ENCODE data around the gene ROR1. TPM values are rescaled to one million over a fixed set of nuclear protein-coding genes. Genes with fewer than 3 reads are reported as not detected.

Gene ROR1
- total and polyA plus RNA-seq, 9 of the 15 experiments (the other 6 are each of a cell fraction or from before 2014, with no cell fraction given), result 0.02 TPM; not detected in 8

GRCh38 chr1:64043976-64044375 lies 270.2 kb downstream of the ROR1 start:
- Histone ChIP-seq H3K27ac (ENCODE audit: extremely low read depth, low read depth, low read length) (no peak overlapping the region), H3K27me3 (ENCODE audit: control insufficient read depth in 2 of 2, insufficient read depth in 2 of 2, low read length in 2 of 2) (no peaks in the 10 kb centered on the region), H3K9me3 (replicated peaks; ENCODE audit: control insufficient read depth, insufficient read depth, low read depth, low read length) (no peaks in the 10 kb centered on the region), H3K9me1 (ENCODE audit: control insufficient read depth, insufficient read depth, low read length) (no peaks in the 10 kb centered on the region), H4K20me1 (replicated peaks; ENCODE audit: control insufficient read depth, insufficient read depth, low read length) (no peaks in the 10 kb centered on the region; the same call in 1 of the 2 replicates), H2AFZ (ENCODE audit: low read depth, low read length) (no peak overlapping the region), H3K4me2 (ENCODE audit: insufficient read depth, low read length) (no peak overlapping the region), H3K4me1 (replicated peaks in 1 of 2; ENCODE audit: control insufficient read depth in 2 of 2, insufficient read depth in 2 of 2, low read length in 2 of 2) (no peaks in the 10 kb centered on the region), H3K4me3 (no peak overlapping the region), H3K79me2 (ENCODE audit: control insufficient read depth, insufficient read depth, low read length) (no peaks in the 10 kb centered on the region), H3K36me3 (ENCODE audit: control insufficient read depth, insufficient read depth, low read length) (no peaks in the 10 kb centered on the region), H3K9ac (ENCODE audit: insufficient read depth in 1 of 2, low read depth in 2 of 2, low read length in 2 of 2) (no peak overlapping the region)
- TF ChIP-seq ZSCAN29 (IDR thresholded peaks at IDR 0.05) (no peak), ZKSCAN8 (CRISPR knock-in tag; IDR thresholded peaks at IDR 0.05) (no peak), HDGF (IDR thresholded peaks at IDR 0.05) (no peak), TOE1 (IDR thresholded peaks at IDR 0.05; ENCODE audit: borderline replicate concordance) (no peak), TOE1 (CRISPR knock-in tag; IDR thresholded peaks at IDR 0.05; ENCODE audit: borderline replicate concordance, low read depth) (no peak), ZNF57 (CRISPR knock-in tag; IDR thresholded peaks at IDR 0.05) (no peak), ZNF77 (CRISPR knock-in tag; IDR thresholded peaks at IDR 0.05) (no peak)
- TF ChIP-seq, protein P1, sequence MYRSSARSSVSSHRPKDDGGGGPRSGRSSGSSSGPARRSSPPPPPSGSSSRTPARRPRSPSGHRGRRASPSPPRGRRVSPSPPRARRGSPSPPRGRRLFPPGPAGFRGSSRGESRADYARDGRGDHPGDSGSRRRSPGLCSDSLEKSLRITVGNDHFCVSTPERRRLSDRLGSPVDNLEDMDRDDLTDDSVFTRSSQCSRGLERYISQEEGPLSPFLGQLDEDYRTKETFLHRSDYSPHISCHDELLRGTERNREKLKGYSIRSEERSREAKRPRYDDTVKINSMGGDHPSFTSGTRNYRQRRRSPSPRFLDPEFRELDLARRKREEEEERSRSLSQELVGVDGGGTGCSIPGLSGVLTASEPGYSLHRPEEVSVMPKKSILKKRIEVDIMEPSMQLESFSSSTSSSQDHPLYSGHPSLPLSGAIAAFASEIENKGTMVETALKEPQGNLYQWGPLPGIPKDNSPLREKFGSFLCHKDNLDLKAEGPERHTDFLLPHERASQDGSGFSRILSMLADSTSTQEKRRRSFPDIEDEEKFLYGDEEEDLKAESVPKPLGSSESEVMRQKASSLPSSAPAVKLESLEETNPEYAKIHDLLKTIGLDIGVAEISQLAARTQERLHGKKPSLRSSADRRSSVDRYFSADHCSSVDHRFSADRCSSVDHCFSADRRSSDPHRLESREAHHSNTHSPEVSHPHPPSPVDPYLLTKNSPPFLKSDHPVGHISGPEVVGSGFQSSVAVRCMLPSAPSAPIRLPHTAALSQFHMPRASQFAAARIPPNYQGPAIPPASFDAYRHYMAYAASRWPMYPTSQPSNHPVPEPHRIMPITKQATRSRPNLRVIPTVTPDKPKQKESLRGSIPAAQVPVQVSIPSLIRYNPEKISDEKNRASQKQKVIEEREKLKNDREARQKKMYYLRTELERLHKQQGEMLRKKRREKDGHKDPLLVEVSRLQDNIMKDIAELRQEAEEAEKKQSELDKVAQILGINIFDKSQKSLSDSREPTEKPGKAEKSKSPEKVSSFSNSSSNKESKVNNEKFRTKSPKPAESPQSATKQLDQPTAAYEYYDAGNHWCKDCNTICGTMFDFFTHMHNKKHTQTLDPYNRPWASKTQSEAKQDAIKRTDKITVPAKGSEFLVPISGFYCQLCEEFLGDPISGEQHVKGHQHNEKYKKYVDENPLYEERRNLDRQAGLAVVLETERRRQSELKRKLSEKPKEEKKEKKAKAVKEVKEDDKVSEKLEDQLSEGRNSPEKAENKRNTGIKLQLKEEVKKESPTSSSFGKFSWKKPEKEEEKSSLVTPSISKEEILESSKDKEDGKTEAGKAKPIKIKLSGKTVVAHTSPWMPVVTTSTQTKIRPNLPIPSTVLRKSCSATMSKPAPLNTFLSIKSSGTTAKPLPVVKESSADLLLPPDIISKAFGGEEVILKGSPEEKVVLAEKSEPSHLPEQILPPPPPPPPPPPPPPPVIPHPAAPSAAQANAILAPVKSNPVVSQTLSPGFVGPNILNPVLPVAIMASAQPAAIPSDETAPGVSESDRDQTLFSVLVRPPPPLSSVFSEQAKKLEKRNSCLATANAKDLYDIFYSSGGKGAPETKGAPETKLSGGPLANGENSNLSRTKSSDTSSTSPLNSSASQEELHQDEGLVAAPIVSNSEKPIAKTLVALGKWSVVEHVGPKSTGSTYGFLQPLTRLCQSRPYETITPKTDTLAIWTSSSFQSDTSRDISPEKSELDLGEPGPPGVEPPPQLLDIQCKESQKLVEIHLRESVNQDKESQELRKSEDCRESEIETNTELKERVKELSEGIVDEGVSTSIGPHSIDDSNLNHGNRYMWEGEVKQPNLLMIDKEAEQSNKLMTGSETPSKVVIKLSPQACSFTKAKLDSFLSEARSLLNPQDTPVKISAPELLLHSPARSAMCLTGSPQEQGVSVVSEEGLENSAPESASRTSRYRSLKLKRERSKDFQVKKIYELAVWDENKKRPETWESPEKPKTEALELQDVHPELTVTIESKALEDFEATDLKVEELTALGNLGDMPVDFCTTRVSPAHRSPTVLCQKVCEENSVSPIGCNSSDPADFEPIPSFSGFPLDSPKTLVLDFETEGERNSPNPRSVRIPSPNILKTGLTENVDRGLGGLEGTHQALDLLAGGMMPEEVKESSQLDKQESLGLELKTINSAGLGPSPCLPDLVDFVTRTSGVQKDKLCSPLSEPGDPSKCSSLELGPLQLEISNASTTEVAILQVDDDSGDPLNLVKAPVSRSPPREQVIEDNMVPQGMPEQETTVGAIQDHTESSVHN (IDR thresholded peaks at IDR 0.05; ENCODE audit: borderline replicate concordance in 1 of 2, low read depth in 1 of 2), result no peak
- DNase-seq (ENCODE audit: extremely low read depth in 1 of 4, low spot score in 3 of 4) (no peak), ATAC-seq (no peak), FAIRE-seq (no peak)
- BruUV-seq (replicated peaks), result no TSS peak
- intact Hi-C loops (cut with micrococcal nuclease) (no loop called here), in situ Hi-C loops (cut with MboI) (no loop called here)
- ChIA-PET POLR2A (interaction anchor here (1.3 kb wide), 1 partner anchor 9 kb away, joined by 5 read pairs; no protein-coding TSS in a partner anchor), CTCF (ENCODE audit: low intra/inter-chr PET ratio) (no interaction called here)
- WGBS (ENCODE audit: insufficient coverage, low coverage, missing lambda C conversion rate), result 1% methylated on average over 5 of the region's 5 CpGs
